ENCODE data around the gene SLC66A2. TPM values are rescaled to one million over a fixed set of nuclear protein-coding genes. Genes with fewer than 3 reads are reported as not detected.

SLC66A2 gene
- total RNA-seq, 4 donors from 2014 or later: 41.4 to 310 (median 78.5) TPM

GRCh38 chr18:79953971-79954651, 2.7 kb upstream of the SLC66A2 start:
- no peak for TF ChIP-seq CTCF (IDR thresholded peaks at IDR 0.05; ENCODE audit: low read depth)

GRCh38 chr18:79952996-79953559, 1.6 kb upstream of the SLC66A2 start:
- no peak for TF ChIP-seq CTCF (IDR thresholded peaks at IDR 0.05; ENCODE audit: low read depth)

- TF ChIP-seq CTCF (IDR thresholded peaks at IDR 0.05; ENCODE audit: low read depth): no peak
Observed at GRCh38 chr18:79952456-79952995, 1.1 kb upstream of the SLC66A2 start.

GRCh38 chr18:79950515-79951341, 725 bp downstream of the SLC66A2 start:
- no peak for TF ChIP-seq CTCF (IDR thresholded peaks at IDR 0.05; ENCODE audit: low read depth)

- TF ChIP-seq CTCF (IDR thresholded peaks at IDR 0.05; ENCODE audit: low read depth): no peak
Observed at GRCh38 chr18:79949697-79950487, 1.6 kb downstream of the SLC66A2 start.

GRCh38 chr18:79948719-79949411, 2.6 kb downstream of the SLC66A2 start:
- TF ChIP-seq CTCF (IDR thresholded peaks at IDR 0.05; ENCODE audit: low read depth): no peak
